Spleen (tissue), 7 donors: ENCODE data around the gene BHMT.

Experiments used
- CTCF ChIP-seq, 11 experiments: fragments of 200-600 bp in 7 of 11; fragments of 450-650 bp in 4 of 11; sonication (generic) in 4 of 11; IDR thresholded peaks in 8 of 11; conservative IDR thresholded peaks in 3 of 11; 1 replicate in 7 of 11; 2 replicates in 4 of 11; pipeline versions ENCODE4 v1.4.0 to v1.8.0; 2016 to 2021; ENCODE audit warnings: antibody characterized with exemption in 11 of 11, inconsistent platforms in 4 of 11, mild to moderate bottlenecking in 1 of 11
- POLR2A ChIP-seq, 3 donors: fragments of 450-650 bp; IDR thresholded peaks; one replicate each; pipeline ENCODE4 v1.5.1; 2017; ENCODE audit warnings: antibody characterized with exemption in 3 of 3, mild to moderate bottlenecking in 1 of 3
- POLR2AphosphoS5 ChIP-seq, 3 donors: sonication (generic); formaldehyde crosslinking; IDR thresholded peaks; one replicate each; pipeline ENCODE4 v1.5.1; 2017; ENCODE audit warnings: antibody characterized with exemption in 3 of 3
- donor health status: DM: no; HTN: no; CAD: no; lungs with moderate emphysema.
- donor health status: DM: no; HTN: no; CAD: no.
- donor health status: DM: no; HTN: no; CAD: no.

- TF ChIP-seq CTCF (IDR thresholded peaks at IDR 0.05 in 8 of 11, conservative IDR thresholded peaks at IDR 0.05 in 3 of 11) (peak in 7 of 11 experiments; percentile 16 to 67 (median 53)), POLR2A (IDR thresholded peaks at IDR 0.05) (no peak), POLR2AphosphoS5 (IDR thresholded peaks at IDR 0.05) (no peak)
Observed at GRCh38 chr5:79109527-79110492, 1.8 kb upstream of the BHMT start.
